ENCODE results near the gene PSMB5. TPM values are rescaled to one million over a fixed set of nuclear protein-coding genes. Genes with fewer than 3 reads are reported as not detected.

Gene PSMB5
- total and polyA plus RNA-seq, 8 donors = 29.6 to 62.9 (median 45.9) TPM

DNA sequence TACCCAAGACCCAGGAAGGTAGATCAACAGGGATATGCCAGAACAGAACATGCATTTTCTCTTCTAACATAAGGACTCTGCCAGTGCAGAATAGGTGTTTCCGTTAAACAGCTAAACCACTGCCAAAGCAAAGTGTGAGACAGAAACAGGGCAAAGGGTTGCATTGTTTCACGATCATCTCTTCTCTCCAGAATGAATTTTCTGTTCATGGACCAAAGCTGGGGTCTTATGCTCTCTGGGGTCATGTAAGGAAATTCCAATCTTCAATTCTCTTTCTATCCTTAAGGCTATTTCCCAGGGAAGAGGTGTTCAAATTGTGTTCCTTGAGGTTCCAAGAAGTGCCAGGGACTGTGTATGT is 10.9 kb downstream of the PSMB5 start:
- no peak overlapping the region for H3K4me3 ChIP-seq
- no peaks in the 10 kb centered on the region for H3K4me1 ChIP-seq
- intact Hi-C loops (cut with DNase I) = no loop called here
- H3K27ac ChIP-seq = no peak overlapping the region
- ATAC-seq (no peak), FAIRE-seq (no peak), DNase-seq (no peak)
- no peaks in the 10 kb centered on the region for H3K9me3 ChIP-seq
- TF ChIP-seq, protein P1, sequence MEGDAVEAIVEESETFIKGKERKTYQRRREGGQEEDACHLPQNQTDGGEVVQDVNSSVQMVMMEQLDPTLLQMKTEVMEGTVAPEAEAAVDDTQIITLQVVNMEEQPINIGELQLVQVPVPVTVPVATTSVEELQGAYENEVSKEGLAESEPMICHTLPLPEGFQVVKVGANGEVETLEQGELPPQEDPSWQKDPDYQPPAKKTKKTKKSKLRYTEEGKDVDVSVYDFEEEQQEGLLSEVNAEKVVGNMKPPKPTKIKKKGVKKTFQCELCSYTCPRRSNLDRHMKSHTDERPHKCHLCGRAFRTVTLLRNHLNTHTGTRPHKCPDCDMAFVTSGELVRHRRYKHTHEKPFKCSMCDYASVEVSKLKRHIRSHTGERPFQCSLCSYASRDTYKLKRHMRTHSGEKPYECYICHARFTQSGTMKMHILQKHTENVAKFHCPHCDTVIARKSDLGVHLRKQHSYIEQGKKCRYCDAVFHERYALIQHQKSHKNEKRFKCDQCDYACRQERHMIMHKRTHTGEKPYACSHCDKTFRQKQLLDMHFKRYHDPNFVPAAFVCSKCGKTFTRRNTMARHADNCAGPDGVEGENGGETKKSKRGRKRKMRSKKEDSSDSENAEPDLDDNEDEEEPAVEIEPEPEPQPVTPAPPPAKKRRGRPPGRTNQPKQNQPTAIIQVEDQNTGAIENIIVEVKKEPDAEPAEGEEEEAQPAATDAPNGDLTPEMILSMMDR (IDR thresholded peaks at IDR 0.05) = no peak
- peaks cover 0 to 15% (median 9%) of the 10 kb centered on the region in 3 donors for H3K36me3 ChIP-seq
- H3K27me3 ChIP-seq = no peaks in the 10 kb centered on the region
- 86 to 92% methylated on average over 2 of the region's 2 CpGs for WGBS, 2 donors

DNA sequence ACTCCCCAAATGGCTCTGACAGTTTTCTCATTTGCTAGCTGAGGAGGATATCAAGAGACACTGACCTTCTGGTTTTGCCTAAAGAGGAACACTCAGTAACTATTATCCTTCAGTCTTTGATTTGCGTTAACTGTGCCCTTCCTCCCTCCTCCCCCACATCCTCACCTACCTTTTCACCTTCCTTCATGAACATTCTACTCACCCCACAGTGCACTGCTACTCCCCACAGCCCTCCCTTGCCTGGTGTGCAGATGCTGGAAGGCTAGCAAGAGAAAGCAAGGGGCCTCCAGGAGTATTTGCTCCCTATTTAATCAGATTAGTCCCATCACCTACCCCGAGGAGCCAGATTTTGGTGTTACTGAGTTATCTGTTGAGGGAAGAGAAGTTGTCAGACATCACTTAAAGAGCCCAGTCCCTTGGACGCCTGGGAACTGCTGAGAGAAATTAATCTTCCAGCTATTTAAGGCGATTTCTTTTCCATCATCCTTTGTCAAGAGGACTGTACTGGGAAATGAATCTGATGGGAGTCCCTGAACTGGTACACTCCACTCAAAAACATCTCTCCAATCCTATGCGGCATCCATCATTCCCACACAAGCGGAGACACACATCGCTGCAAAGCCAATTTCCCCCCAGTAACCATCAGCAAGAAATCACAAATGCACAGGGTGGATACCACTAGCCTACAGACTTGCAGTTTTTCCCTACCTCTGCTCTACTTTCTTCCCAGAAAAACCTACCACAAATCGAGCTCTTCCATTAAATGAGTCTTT is 11.5 kb downstream of the PSMB5 start:
- intact Hi-C loops (cut with DNase I) = no loop called here
- Histone ChIP-seq H3K4me3 (no peak overlapping the region), H3K27ac (no peak overlapping the region), H3K27me3 (no peaks in the 10 kb centered on the region), H3K36me3 (peaks cover 0 to 15% (median 9%) of the 10 kb centered on the region in 3 donors), H3K9me3 (no peaks in the 10 kb centered on the region), H3K4me1 (no peaks in the 10 kb centered on the region)
- FAIRE-seq (no peak), DNase-seq (no peak), ATAC-seq (no peak)
- TF ChIP-seq, protein P1 (IDR thresholded peaks at IDR 0.05) = no peak
- 65 to 71% methylated on average over 8 of the region's 8 CpGs for WGBS, 2 donors

DNA sequence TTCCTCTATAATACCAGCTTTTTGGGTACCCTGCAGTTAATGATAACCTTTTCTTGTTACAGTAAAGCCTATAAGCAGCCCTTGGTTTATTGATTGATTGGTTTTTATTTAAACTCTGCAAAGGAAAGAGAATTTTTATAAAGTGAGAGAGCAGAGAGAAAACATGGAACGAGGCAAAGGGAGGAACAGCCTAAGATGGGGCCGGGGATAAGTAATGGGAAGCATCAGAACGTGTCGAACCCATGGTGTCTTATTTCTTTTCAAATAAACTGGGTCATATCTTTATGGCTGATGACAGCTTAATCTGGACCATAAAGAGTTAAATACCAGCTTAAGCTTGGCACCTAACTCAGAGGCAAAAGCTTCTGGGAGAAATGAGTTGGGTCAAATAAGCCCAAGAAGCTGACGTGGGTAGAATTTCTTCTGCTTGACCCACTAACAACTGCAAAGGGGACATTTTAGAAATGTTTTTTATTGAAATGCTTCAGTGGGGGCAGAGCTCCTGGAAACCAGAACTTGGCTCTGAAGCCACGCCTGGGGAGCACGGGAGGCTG is 12.7 kb downstream of the PSMB5 start:
- Histone ChIP-seq H3K36me3 (peaks cover 0 to 15% (median 9%) of the 10 kb centered on the region in 3 donors), H3K4me3 (no peak overlapping the region), H3K27me3 (no peaks in the 10 kb centered on the region), H3K9me3 (no peaks in the 10 kb centered on the region), H3K27ac (no peak overlapping the region), H3K4me1 (no peaks in the 10 kb centered on the region)
- ATAC-seq (no peak), DNase-seq (no peak), FAIRE-seq (no peak)
- TF ChIP-seq, protein P1 (IDR thresholded peaks at IDR 0.05) = no peak
- WGBS, 2 donors = 41 to 61% methylated on average over 7 of the region's 7 CpGs
- intact Hi-C loops (cut with DNase I) = no loop called here

DNA sequence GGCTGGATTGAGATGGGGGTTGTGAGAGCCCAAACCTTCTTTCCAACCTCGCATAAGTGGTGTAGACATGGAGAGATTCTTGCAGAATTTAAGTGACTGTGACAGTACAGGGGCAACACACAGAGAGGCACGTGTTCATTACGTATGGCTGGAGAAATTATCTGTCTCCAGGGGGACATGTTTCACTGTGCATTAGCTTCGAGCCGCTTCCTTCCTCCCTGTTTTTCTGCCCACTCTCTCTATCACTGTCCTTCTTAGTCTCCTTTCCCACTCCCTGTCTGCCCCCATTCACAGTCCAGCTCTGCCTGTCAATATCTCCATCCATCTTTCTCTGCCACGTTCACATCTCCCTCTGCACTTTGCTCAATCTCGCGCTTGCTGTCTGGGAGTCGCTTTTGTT is 13.3 kb downstream of the PSMB5 start:
- Histone ChIP-seq H3K4me3 (no peak overlapping the region), H3K4me1 (no peaks in the 10 kb centered on the region), H3K36me3 (peaks cover 0 to 15% (median 9%) of the 10 kb centered on the region in 3 donors), H3K27me3 (no peaks in the 10 kb centered on the region), H3K9me3 (no peaks in the 10 kb centered on the region), H3K27ac (no peak overlapping the region)
- TF ChIP-seq, protein P1 (IDR thresholded peaks at IDR 0.05) = no peak
- no peak for ATAC-seq
- WGBS, 2 donors = 74 to 75% methylated on average over 9 of the region's 9 CpGs
- FAIRE-seq = no peak
- no peak for DNase-seq
- intact Hi-C loops (cut with DNase I) = no loop called here

Measured in pancreas (tissue), 10 donors.